HCT116 (cell line): ENCODE results near the gene MYDGF.

Experiments
- CTCF ChIP-seq, 3 experiments: fragments of 200-600 bp in 1 of 3; sonication (generic) in 1 of 3; IDR thresholded peaks in 2 of 3; conservative IDR thresholded peaks in 1 of 3; 2 replicates each; pipeline ENCODE4 v1.5.1; 2012 to 2017; ENCODE audit warnings: low read depth in 2 of 3, low read length in 2 of 3, antibody characterized with exemption in 1 of 3, borderline replicate concordance in 1 of 3, control low read depth in 1 of 3, mild to moderate bottlenecking in 1 of 3, mixed read lengths in 1 of 3, mixed run types in 1 of 3, moderate library complexity in 1 of 3; ENCODE audit not compliant: insufficient read depth in 1 of 3
- EGR1 ChIP-seq: IDR thresholded peaks from 2 replicates; pipeline ENCODE4 v1.6.1; 2012; ENCODE audit warnings: low read depth
- EZH2phosphoT487 ChIP-seq: fragments of 200-600 bp; IDR thresholded peaks from 2 replicates; pipeline ENCODE4 v1.6.1; 2018; ENCODE audit warnings: antibody characterized with exemption, borderline replicate concordance
- FOSL1 ChIP-seq: IDR thresholded peaks from 2 replicates; pipeline ENCODE4 v1.6.1; 2012; ENCODE audit warnings: low read depth
- JUND ChIP-seq: IDR thresholded peaks from 2 replicates; pipeline ENCODE4 v1.6.1; 2012
- POLR2A ChIP-seq: IDR thresholded peaks from 2 replicates; pipeline ENCODE4 v1.7.0; 2011; ENCODE audit warnings: borderline replicate concordance; ENCODE audit not compliant: insufficient read depth, insufficient read length; ENCODE audit errors: extremely low read depth
- POLR2AphosphoS5 ChIP-seq: IDR thresholded peaks from 2 replicates; pipeline ENCODE4 v1.6.1; 2011; ENCODE audit warnings: mild to moderate bottlenecking, low read depth, low read length, moderate library complexity
- RAD21 ChIP-seq: IDR thresholded peaks from 2 replicates; pipeline ENCODE4 v1.6.1; 2012; ENCODE audit warnings: low read depth, mild to moderate bottlenecking
- YY1 ChIP-seq: IDR thresholded peaks from 2 replicates; pipeline ENCODE4 v1.6.1; 2011; ENCODE audit warnings: low read length, low read depth, moderate library complexity, mild to moderate bottlenecking; ENCODE audit not compliant: insufficient replicate concordance; ENCODE audit errors: extremely low read depth
- ZFX ChIP-seq: fragments of 450-650 bp; IDR thresholded peaks from 2 replicates; pipeline ENCODE4 v1.6.1; 2017
- ZNF274 ChIP-seq: fragments of 200-500 bp; sonication (Bioruptor generic); IDR thresholded peaks from 2 replicates; pipeline ENCODE4 v1.6.1; 2014; ENCODE audit warnings: mild to moderate bottlenecking, low read depth, low read length, inconsistent platforms

DNA sequence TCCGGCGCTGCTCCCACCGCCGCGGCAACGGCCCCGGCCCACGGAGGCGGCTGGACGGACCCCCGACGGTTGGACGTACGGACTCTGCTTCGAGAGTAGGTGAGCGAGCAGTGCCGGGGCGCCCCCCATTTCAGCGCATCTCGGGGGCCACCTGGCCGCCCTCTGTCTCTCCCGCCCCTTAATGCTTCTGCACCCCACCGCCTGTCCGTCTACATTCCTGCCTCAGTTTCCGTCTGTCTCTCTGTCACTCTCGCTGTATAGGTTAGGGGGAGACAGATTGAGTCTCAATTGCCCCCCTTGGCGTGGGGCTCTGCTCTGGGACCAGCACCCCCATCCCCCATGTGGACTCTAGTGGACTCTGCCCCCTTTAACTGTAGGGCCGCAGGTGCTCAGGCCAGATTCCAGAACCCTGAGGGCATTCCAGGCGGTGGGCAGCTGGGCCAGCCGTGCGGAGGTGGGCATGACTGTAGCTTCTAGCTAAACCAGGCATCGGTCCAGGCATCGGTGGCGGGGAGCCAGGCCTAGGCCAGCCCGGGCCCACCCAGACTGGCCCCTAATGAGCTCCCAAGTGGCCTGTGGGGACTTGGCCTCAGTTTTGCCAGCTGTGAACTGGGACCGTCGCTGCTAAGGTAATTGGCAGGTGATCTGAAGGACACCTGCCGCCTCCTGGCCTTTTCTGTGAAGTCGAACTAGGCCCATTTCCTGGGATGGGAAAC is 30.5 kb downstream of the MYDGF start:
- TF ChIP-seq CTCF (IDR thresholded peaks at IDR 0.05 in 2 of 3, conservative IDR thresholded peaks at IDR 0.05 in 1 of 3; ENCODE audit: borderline replicate concordance in 1 of 3, insufficient read depth in 1 of 3, low read depth in 2 of 3, low read length in 2 of 3) (no peak), EZH2phosphoT487 (no peak), YY1 (no peak), RAD21 (no peak), ZNF274 (no peak), JUND (no peak), POLR2A (no peak), POLR2AphosphoS5 (no peak), FOSL1 (no peak), ZFX (peak; percentile 55; the same call in 1 of the 2 replicates), EGR1 (no peak)
